Measurements from ENCODE around the gene SNIP1. TPM values are rescaled to one million over a fixed set of nuclear protein-coding genes. Genes with fewer than 3 reads are reported as not detected.
A peak's percentile ranks its signal among the peaks of the same experiment; 100 is the strongest.

SNIP1 gene
- total RNA-seq, result 14.4 TPM

- TF ChIP-seq CTCF (IDR thresholded peaks at IDR 0.05), result no peak
- Histone ChIP-seq H3K36me3 (peaks cover 10 to 27% of the 10 kb centered on the region in 2 donors), H3K9me3 (no peaks in the 10 kb centered on the region), H3K27ac (peak within 1 kb of the TSS; percentile 87 to 90), H3K4me3 (peak within 1 kb of the TSS; percentile 90 to 94), H3K4me1 (peaks cover 12 to 24% of the 10 kb centered on the region in 2 donors), H3K27me3 (no peaks in the 10 kb centered on the region)
- intact Hi-C loops (cut with DNase I), result loop anchor here (1.0 to 10.0 kb wide), 3 partner anchors 42 to 1157 kb away; partner anchors contain the start of genes LSM10 and UTP11
- DNase-seq (ENCODE audit: low spot score in 2 of 2), result peak; percentile 68 to 96
Observed at GRCh38 chr1:37553927-37554808, at the start of gene SNIP1. TSS of gene SNIP1 (minus strand) at chr1:37554293. CDS start at chr1:37554229, 64 bp downstream.

DNA sequence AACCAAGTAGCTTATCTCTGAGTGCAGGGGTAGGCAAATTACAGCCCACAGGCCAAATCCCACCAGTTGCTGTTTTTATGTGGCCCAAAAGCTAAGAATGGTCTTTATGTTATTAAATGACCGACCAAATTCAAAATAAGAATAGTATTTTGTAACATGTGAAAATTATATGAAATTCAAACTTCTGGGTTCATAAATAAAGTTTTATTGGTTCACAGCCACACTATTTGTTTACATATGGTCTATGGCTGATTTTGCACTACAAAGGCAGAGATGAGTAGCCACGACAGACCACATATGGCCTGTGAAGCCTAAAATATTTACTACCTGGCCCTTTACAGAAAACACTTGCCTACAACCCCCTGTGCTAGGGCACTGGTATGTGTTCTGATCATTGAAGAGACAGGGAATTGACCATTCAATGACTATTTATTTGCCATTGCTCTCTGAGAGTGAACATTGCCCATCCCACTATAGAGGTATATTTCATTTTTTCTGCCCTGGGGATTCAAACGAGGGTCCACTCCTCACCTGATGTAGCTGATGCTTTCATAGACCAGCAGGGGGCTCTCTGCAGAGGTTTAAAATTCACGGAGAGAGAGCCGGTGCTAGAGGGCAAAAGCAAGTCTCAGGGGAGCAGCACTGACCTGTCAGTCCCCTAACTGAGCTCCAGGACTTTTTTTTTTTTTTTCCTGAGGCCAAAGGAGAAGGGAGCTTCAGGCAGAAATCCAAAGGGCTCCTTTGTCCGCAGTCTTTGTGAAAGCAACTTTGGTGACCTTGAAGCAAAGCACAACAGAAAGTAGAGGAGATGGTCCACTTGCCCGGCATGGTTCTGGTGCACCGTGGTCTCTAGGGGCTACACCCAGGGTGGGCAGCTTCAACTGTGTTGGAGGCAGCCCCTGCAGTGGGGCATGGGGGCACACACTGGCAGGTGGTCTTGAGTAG lies 48.9 kb upstream of the SNIP1 start:
- peak; percentile 28 to 51 (median 34) for TF ChIP-seq CTCF (IDR thresholded peaks at IDR 0.05)
- intact Hi-C loops (cut with DNase I), result no loop called here

DNA sequence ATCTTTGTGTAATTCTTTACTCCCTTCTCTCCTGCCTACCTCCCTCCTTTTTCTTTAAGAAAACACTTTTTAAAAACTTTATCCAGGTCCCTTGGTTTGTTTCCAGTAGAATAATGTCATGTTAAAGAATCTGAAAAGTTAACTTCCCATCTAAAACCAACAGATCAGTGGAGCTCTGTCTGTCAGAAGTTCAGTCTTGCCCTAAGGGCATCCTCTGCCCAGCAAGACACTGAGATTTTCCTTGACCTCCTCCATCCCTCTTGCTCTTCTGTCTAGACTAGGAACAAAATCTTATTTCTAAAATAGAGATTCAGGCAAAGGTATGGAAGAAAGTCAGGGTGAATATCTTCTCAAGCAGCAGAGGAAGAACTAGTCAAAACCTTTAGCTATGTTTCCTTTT lies 47.3 kb upstream of the SNIP1 start:
- H3K9me3 ChIP-seq, result no peaks in the 10 kb centered on the region
- H3K27ac ChIP-seq, result no peak overlapping the region
- H3K4me1 ChIP-seq, result peaks cover 0 to under 1% of the 10 kb centered on the region in 2 donors
- H3K4me3 ChIP-seq, result no peak overlapping the region
- intact Hi-C loops (cut with DNase I), result no loop called here
- no peak for DNase-seq (ENCODE audit: low spot score in 2 of 2)
- no peaks in the 10 kb centered on the region for H3K36me3 ChIP-seq
- H3K27me3 ChIP-seq, result no peaks in the 10 kb centered on the region
- no peak for TF ChIP-seq CTCF (IDR thresholded peaks at IDR 0.05)

More for the DNA sequence above, 48.9 kb upstream of the SNIP1 start:
- no peak for DNase-seq (ENCODE audit: low spot score in 2 of 2)
- no peak overlapping the region for H3K4me3 ChIP-seq
- H3K9me3 ChIP-seq, result no peaks in the 10 kb centered on the region
- no peaks in the 10 kb centered on the region for H3K4me1 ChIP-seq
- H3K27me3 ChIP-seq, result no peaks in the 10 kb centered on the region
- no peaks in the 10 kb centered on the region for H3K36me3 ChIP-seq
- no peak overlapping the region for H3K27ac ChIP-seq

- H3K27ac ChIP-seq, result no peak overlapping the region
- peaks cover 0 to 6% of the 10 kb centered on the region in 2 donors for H3K4me1 ChIP-seq
- no peak for TF ChIP-seq CTCF (IDR thresholded peaks at IDR 0.05)
- no peak overlapping the region for H3K4me3 ChIP-seq
- no peaks in the 10 kb centered on the region for H3K27me3 ChIP-seq
- no peaks in the 10 kb centered on the region for H3K36me3 ChIP-seq
- H3K9me3 ChIP-seq, result no peaks in the 10 kb centered on the region
- intact Hi-C loops (cut with DNase I), result loop anchor here (5.0 kb wide), 2 partner anchors 128 to 207 kb away; partner anchors contain the start of genes C1orf122, YRDC and ZC3H12A
- no peak for DNase-seq (ENCODE audit: low spot score in 2 of 2)
Observed at GRCh38 chr1:37599940-37600339, 45.8 kb upstream of the SNIP1 start.

DNA sequence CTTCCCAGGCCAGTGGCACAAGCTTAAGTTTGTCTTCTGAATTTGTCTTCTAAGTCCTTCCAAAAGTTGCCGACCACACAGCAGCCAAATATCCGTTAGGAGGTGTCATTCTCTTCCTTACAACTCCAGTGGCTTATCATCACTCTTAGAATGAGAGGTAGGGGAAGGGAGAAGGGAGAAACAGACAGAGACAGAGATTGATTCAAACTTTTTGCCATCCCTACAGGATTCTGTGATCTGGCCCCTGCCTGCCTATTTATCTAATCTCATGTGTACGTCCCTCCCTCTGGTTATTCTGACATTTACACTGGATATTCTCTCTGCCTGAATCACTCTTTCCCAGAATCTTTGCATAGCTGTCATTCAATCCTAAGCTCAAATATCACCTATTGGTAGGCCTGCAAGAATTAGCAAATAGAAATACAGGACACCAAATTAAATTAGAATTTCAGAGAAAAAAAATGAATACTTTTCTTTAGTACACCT lies 42.1 kb upstream of the SNIP1 start:
- Histone ChIP-seq H3K27me3 (no peaks in the 10 kb centered on the region), H3K4me1 (peaks cover 5 to 15% of the 10 kb centered on the region in 2 donors), H3K36me3 (peaks cover 14 to 22% of the 10 kb centered on the region in 2 donors), H3K9me3 (no peaks in the 10 kb centered on the region), H3K27ac (peak overlapping the region; percentile 77 to 82), H3K4me3 (peak overlapping the region; percentile 78 to 80)
- no peak for TF ChIP-seq CTCF (IDR thresholded peaks at IDR 0.05)
- DNase-seq (ENCODE audit: low spot score in 2 of 2), result no peak
- intact Hi-C loops (cut with DNase I), result loop anchor here (1.0 to 5.0 kb wide), 5 partner anchors 42 to 263 kb away; partner anchors contain the start of genes C1orf122, MTF1, SNIP1 and YRDC
